ENCODE data around the gene SHANK2.

The SHANK2 gene

GRCh38 chr11:71222318-71223080 is 29.9 kb downstream of the SHANK2 start:
- H3K27me3 ChIP-seq (replicated peaks; ENCODE audit: control insufficient read depth, insufficient read depth, low read length, poor library complexity, severe bottlenecking) = no peaks in the 10 kb centered on the region
- H3K4me1 ChIP-seq (ENCODE audit: control insufficient read depth, insufficient read depth, low read length, poor library complexity, severe bottlenecking) = no peaks in the 10 kb centered on the region
- H3K4me3 ChIP-seq (ENCODE audit: insufficient read depth, low read depth, low read length, poor library complexity, severe bottlenecking) = no peak overlapping the region
- no peak overlapping the region for H3K27ac ChIP-seq (ENCODE audit: insufficient read depth, low read length, poor library complexity, severe bottlenecking)
- no peaks in the 10 kb centered on the region for H3K36me3 ChIP-seq (ENCODE audit: control insufficient read depth, insufficient read depth, low read length)
- no peaks in the 10 kb centered on the region for H3K9me3 ChIP-seq (ENCODE audit: control insufficient read depth, low read length)
- DNase-seq = no peak

- DNase-seq = no peak
- no peaks in the 10 kb centered on the region for H3K27me3 ChIP-seq (replicated peaks; ENCODE audit: control insufficient read depth, insufficient read depth, low read length, poor library complexity, severe bottlenecking)
- H3K4me3 ChIP-seq (ENCODE audit: insufficient read depth, low read depth, low read length, poor library complexity, severe bottlenecking) = no peak overlapping the region
- H3K27ac ChIP-seq (ENCODE audit: insufficient read depth, low read length, poor library complexity, severe bottlenecking) = no peak overlapping the region
- no peaks in the 10 kb centered on the region for H3K4me1 ChIP-seq (ENCODE audit: control insufficient read depth, insufficient read depth, low read length, poor library complexity, severe bottlenecking)
- no peaks in the 10 kb centered on the region for H3K9me3 ChIP-seq (ENCODE audit: control insufficient read depth, low read length)
- no peaks in the 10 kb centered on the region for H3K36me3 ChIP-seq (ENCODE audit: control insufficient read depth, insufficient read depth, low read length)
These were observed 30.6 kb downstream of the SHANK2 start for GRCh38 chr11:71221821-71222220.

GRCh38 chr11:71221201-71221600 is 31.2 kb downstream of the SHANK2 start:
- Histone ChIP-seq H3K9me3 (ENCODE audit: control insufficient read depth, low read length) (no peaks in the 10 kb centered on the region), H3K36me3 (ENCODE audit: control insufficient read depth, insufficient read depth, low read length) (no peaks in the 10 kb centered on the region), H3K4me1 (ENCODE audit: control insufficient read depth, insufficient read depth, low read length, poor library complexity, severe bottlenecking) (no peaks in the 10 kb centered on the region), H3K27me3 (replicated peaks; ENCODE audit: control insufficient read depth, insufficient read depth, low read length, poor library complexity, severe bottlenecking) (no peaks in the 10 kb centered on the region), H3K27ac (ENCODE audit: insufficient read depth, low read length, poor library complexity, severe bottlenecking) (no peak overlapping the region), H3K4me3 (ENCODE audit: insufficient read depth, low read depth, low read length, poor library complexity, severe bottlenecking) (no peak overlapping the region)
- no peak for DNase-seq

- H3K9me3 ChIP-seq (ENCODE audit: control insufficient read depth, low read length) = no peaks in the 10 kb centered on the region
- no peak overlapping the region for H3K4me3 ChIP-seq (ENCODE audit: insufficient read depth, low read depth, low read length, poor library complexity, severe bottlenecking)
- H3K36me3 ChIP-seq (ENCODE audit: control insufficient read depth, insufficient read depth, low read length) = no peaks in the 10 kb centered on the region
- no peaks in the 10 kb centered on the region for H3K27me3 ChIP-seq (replicated peaks; ENCODE audit: control insufficient read depth, insufficient read depth, low read length, poor library complexity, severe bottlenecking)
- H3K4me1 ChIP-seq (ENCODE audit: control insufficient read depth, insufficient read depth, low read length, poor library complexity, severe bottlenecking) = no peaks in the 10 kb centered on the region
- DNase-seq = no peak
- no peak overlapping the region for H3K27ac ChIP-seq (ENCODE audit: insufficient read depth, low read length, poor library complexity, severe bottlenecking)
These were observed 33.4 kb downstream of the SHANK2 start for GRCh38 chr11:71218789-71219499.

- Histone ChIP-seq H3K27ac (ENCODE audit: insufficient read depth, low read length, poor library complexity, severe bottlenecking) (no peak overlapping the region), H3K4me1 (ENCODE audit: control insufficient read depth, insufficient read depth, low read length, poor library complexity, severe bottlenecking) (no peaks in the 10 kb centered on the region), H3K4me3 (ENCODE audit: insufficient read depth, low read depth, low read length, poor library complexity, severe bottlenecking) (no peak overlapping the region), H3K9me3 (ENCODE audit: control insufficient read depth, low read length) (no peaks in the 10 kb centered on the region), H3K27me3 (replicated peaks; ENCODE audit: control insufficient read depth, insufficient read depth, low read length, poor library complexity, severe bottlenecking) (no peaks in the 10 kb centered on the region), H3K36me3 (ENCODE audit: control insufficient read depth, insufficient read depth, low read length) (no peaks in the 10 kb centered on the region)
- DNase-seq = no peak
These were observed 36.9 kb downstream of the SHANK2 start for GRCh38 chr11:71215425-71215965.

- DNase-seq = no peak
These were observed 37.6 kb downstream of the SHANK2 start for GRCh38 chr11:71214553-71215424.

GRCh38 chr11:71213696-71214552 is 38.5 kb downstream of the SHANK2 start:
- H3K9me3 ChIP-seq (ENCODE audit: control insufficient read depth, low read length) = no peaks in the 10 kb centered on the region
- no peak overlapping the region for H3K27ac ChIP-seq (ENCODE audit: insufficient read depth, low read length, poor library complexity, severe bottlenecking)
- no peaks in the 10 kb centered on the region for H3K4me1 ChIP-seq (ENCODE audit: control insufficient read depth, insufficient read depth, low read length, poor library complexity, severe bottlenecking)
- no peak overlapping the region for H3K4me3 ChIP-seq (ENCODE audit: insufficient read depth, low read depth, low read length, poor library complexity, severe bottlenecking)
- no peaks in the 10 kb centered on the region for H3K27me3 ChIP-seq (replicated peaks; ENCODE audit: control insufficient read depth, insufficient read depth, low read length, poor library complexity, severe bottlenecking)
- no peak for DNase-seq
- H3K36me3 ChIP-seq (ENCODE audit: control insufficient read depth, insufficient read depth, low read length) = no peaks in the 10 kb centered on the region

More at GRCh38 chr11:71214553-71215424, 37.6 kb downstream of the SHANK2 start:
- H3K27ac ChIP-seq (ENCODE audit: insufficient read depth, low read length, poor library complexity, severe bottlenecking) = no peak overlapping the region
- H3K27me3 ChIP-seq (replicated peaks; ENCODE audit: control insufficient read depth, insufficient read depth, low read length, poor library complexity, severe bottlenecking) = no peaks in the 10 kb centered on the region
- H3K4me1 ChIP-seq (ENCODE audit: control insufficient read depth, insufficient read depth, low read length, poor library complexity, severe bottlenecking) = no peaks in the 10 kb centered on the region
- no peaks in the 10 kb centered on the region for H3K36me3 ChIP-seq (ENCODE audit: control insufficient read depth, insufficient read depth, low read length)
- H3K4me3 ChIP-seq (ENCODE audit: insufficient read depth, low read depth, low read length, poor library complexity, severe bottlenecking) = no peak overlapping the region
- H3K9me3 ChIP-seq (ENCODE audit: control insufficient read depth, low read length) = no peaks in the 10 kb centered on the region

- no peak for DNase-seq
- H3K27me3 ChIP-seq (replicated peaks; ENCODE audit: control insufficient read depth, insufficient read depth, low read length, poor library complexity, severe bottlenecking) = no peaks in the 10 kb centered on the region
- no peaks in the 10 kb centered on the region for H3K4me1 ChIP-seq (ENCODE audit: control insufficient read depth, insufficient read depth, low read length, poor library complexity, severe bottlenecking)
- H3K27ac ChIP-seq (ENCODE audit: insufficient read depth, low read length, poor library complexity, severe bottlenecking) = no peak overlapping the region
- no peaks in the 10 kb centered on the region for H3K36me3 ChIP-seq (ENCODE audit: control insufficient read depth, insufficient read depth, low read length)
- no peaks in the 10 kb centered on the region for H3K9me3 ChIP-seq (ENCODE audit: control insufficient read depth, low read length)
- no peak overlapping the region for H3K4me3 ChIP-seq (ENCODE audit: insufficient read depth, low read depth, low read length, poor library complexity, severe bottlenecking)
These were observed 39.4 kb downstream of the SHANK2 start for GRCh38 chr11:71212871-71213559.

- Histone ChIP-seq H3K4me3 (ENCODE audit: insufficient read depth, low read depth, low read length, poor library complexity, severe bottlenecking) (no peak overlapping the region), H3K4me1 (ENCODE audit: control insufficient read depth, insufficient read depth, low read length, poor library complexity, severe bottlenecking) (no peaks in the 10 kb centered on the region), H3K36me3 (ENCODE audit: control insufficient read depth, insufficient read depth, low read length) (no peaks in the 10 kb centered on the region), H3K9me3 (ENCODE audit: control insufficient read depth, low read length) (no peaks in the 10 kb centered on the region), H3K27me3 (replicated peaks; ENCODE audit: control insufficient read depth, insufficient read depth, low read length, poor library complexity, severe bottlenecking) (no peaks in the 10 kb centered on the region), H3K27ac (ENCODE audit: insufficient read depth, low read length, poor library complexity, severe bottlenecking) (no peak overlapping the region)
- no peak for DNase-seq
These were observed 40.7 kb downstream of the SHANK2 start for GRCh38 chr11:71211631-71212030.

Data from effector memory CD4-positive, alpha-beta T cell (primary cell).